ENCODE data around the gene AMPH.

The AMPH gene

GRCh38 chr7:38541440-38541839, 89.7 kb downstream of the AMPH start:
- no peak for DNase-seq

GRCh38 chr7:38539477-38540081, 91.6 kb downstream of the AMPH start:
- no peak for DNase-seq

GRCh38 chr7:38535073-38535472, 96.1 kb downstream of the AMPH start:
- DNase-seq: no peak

- no peak for DNase-seq
Observed at GRCh38 chr7:38525857-38526256, 105.3 kb downstream of the AMPH start.

GRCh38 chr7:38524786-38525185, 106.4 kb downstream of the AMPH start:
- DNase-seq: no peak

GRCh38 chr7:38520741-38521140, 110.4 kb downstream of the AMPH start:
- DNase-seq: no peak

- no peak for DNase-seq
Observed at GRCh38 chr7:38518541-38518940, 112.6 kb downstream of the AMPH start.

- DNase-seq: no peak
Observed at GRCh38 chr7:38512704-38513103, 118.5 kb downstream of the AMPH start.

- no peak for DNase-seq
Observed at GRCh38 chr7:38512291-38512690, 118.9 kb downstream of the AMPH start.

- no peak for DNase-seq
Observed at GRCh38 chr7:38507384-38507783, 123.8 kb downstream of the AMPH start.

- no peak for DNase-seq
Observed at GRCh38 chr7:38506756-38507155, 124.4 kb downstream of the AMPH start.

GRCh38 chr7:38506004-38506403, 125.2 kb downstream of the AMPH start:
- no peak for DNase-seq

- DNase-seq: no peak
Observed at GRCh38 chr7:38504684-38505083, 126.5 kb downstream of the AMPH start.

GRCh38 chr7:38502848-38503247, 128.3 kb downstream of the AMPH start:
- DNase-seq: no peak

- DNase-seq: no peak
Observed at GRCh38 chr7:38502289-38502688, 128.9 kb downstream of the AMPH start.

- no peak for DNase-seq
Observed at GRCh38 chr7:38492010-38492409, 139.2 kb downstream of the AMPH start.

- no peak for DNase-seq
Observed at GRCh38 chr7:38482521-38482920, 148.7 kb downstream of the AMPH start.

GRCh38 chr7:38481401-38481800, 149.8 kb downstream of the AMPH start:
- no peak for DNase-seq

- DNase-seq: no peak
Observed at GRCh38 chr7:38478404-38478803, 152.8 kb downstream of the AMPH start.

- DNase-seq: peak in 1 of 14 donors; percentile 9
Observed at GRCh38 chr7:38477333-38477732, 153.8 kb downstream of the AMPH start.

- peak in 1 of 14 donors; percentile 59 for DNase-seq
Observed at GRCh38 chr7:38476764-38477163, 154.4 kb downstream of the AMPH start.

GRCh38 chr7:38465956-38466355, 165.2 kb downstream of the AMPH start:
- no peak for DNase-seq

- peak in 1 of 14 donors; percentile 23 for DNase-seq
Observed at GRCh38 chr7:38463277-38464225, 167.6 kb downstream of the AMPH start.

GRCh38 chr7:38462819-38463218, 168.4 kb downstream of the AMPH start:
- no peak for DNase-seq
